Rectal smooth muscle tissue (tissue), 1 donor: ENCODE results near the gene PTPRM.

Source experiments
- H3K27ac ChIP-seq: one replicate; pipeline ENCODE4 v1.7.0; 2013; ENCODE audit warnings: low read depth, low read length, inconsistent platforms
- H3K27me3 ChIP-seq: one replicate; pipeline ENCODE4 v1.7.0; 2013; ENCODE audit warnings: low read length; ENCODE audit not compliant: control insufficient read depth, insufficient read depth
- H3K36me3 ChIP-seq: one replicate; pipeline ENCODE4 v1.7.0; 2013; ENCODE audit warnings: low read length; ENCODE audit not compliant: control insufficient read depth, insufficient read depth
- H3K4me1 ChIP-seq: one replicate; pipeline ENCODE4 v1.7.0; 2013; ENCODE audit warnings: low read length; ENCODE audit not compliant: control insufficient read depth, insufficient read depth
- H3K4me3 ChIP-seq: one replicate; pipeline ENCODE4 v1.7.0; 2013; ENCODE audit warnings: low read length
- H3K9ac ChIP-seq: one replicate; pipeline ENCODE4 v1.7.0; 2013; ENCODE audit warnings: low read length

Gene PTPRM

GRCh38 chr18:8298186-8298585 is 731.1 kb downstream of the PTPRM start:
- Histone ChIP-seq H3K27ac (no peak overlapping the region), H3K36me3 (no peaks in the 10 kb centered on the region), H3K27me3 (no peaks in the 10 kb centered on the region), H3K4me3 (no peak overlapping the region), H3K4me1 (no peaks in the 10 kb centered on the region), H3K9ac (no peak overlapping the region)

GRCh38 chr18:8299054-8299980 is 732.2 kb downstream of the PTPRM start:
- Histone ChIP-seq H3K4me1 (no peaks in the 10 kb centered on the region), H3K27ac (no peak overlapping the region), H3K27me3 (no peaks in the 10 kb centered on the region), H3K9ac (no peak overlapping the region), H3K4me3 (no peak overlapping the region), H3K36me3 (no peaks in the 10 kb centered on the region)

GRCh38 chr18:8300751-8301410 is 733.8 kb downstream of the PTPRM start:
- no peaks in the 10 kb centered on the region for H3K36me3 ChIP-seq
- H3K4me1 ChIP-seq, result no peaks in the 10 kb centered on the region
- no peak overlapping the region for H3K4me3 ChIP-seq
- no peak overlapping the region for H3K27ac ChIP-seq
- no peak overlapping the region for H3K9ac ChIP-seq
- H3K27me3 ChIP-seq, result no peaks in the 10 kb centered on the region

GRCh38 chr18:8301427-8302172 is 734.5 kb downstream of the PTPRM start:
- no peaks in the 10 kb centered on the region for H3K27me3 ChIP-seq

GRCh38 chr18:8303151-8303755 is 736.1 kb downstream of the PTPRM start:
- no peak overlapping the region for H3K9ac ChIP-seq
- H3K27me3 ChIP-seq, result no peaks in the 10 kb centered on the region
- no peak overlapping the region for H3K27ac ChIP-seq
- H3K4me1 ChIP-seq, result no peaks in the 10 kb centered on the region
- H3K4me3 ChIP-seq, result no peak overlapping the region
- no peaks in the 10 kb centered on the region for H3K36me3 ChIP-seq

More at GRCh38 chr18:8301427-8302172, 734.5 kb downstream of the PTPRM start:
- H3K36me3 ChIP-seq, result no peaks in the 10 kb centered on the region
- no peak overlapping the region for H3K4me3 ChIP-seq
- H3K9ac ChIP-seq, result no peak overlapping the region
- no peak overlapping the region for H3K27ac ChIP-seq
- no peaks in the 10 kb centered on the region for H3K4me1 ChIP-seq

GRCh38 chr18:8307960-8308359 is 740.8 kb downstream of the PTPRM start:
- no peaks in the 10 kb centered on the region for H3K36me3 ChIP-seq
- H3K4me3 ChIP-seq, result no peak overlapping the region
- no peak overlapping the region for H3K27ac ChIP-seq
- H3K9ac ChIP-seq, result no peak overlapping the region
- H3K4me1 ChIP-seq, result no peaks in the 10 kb centered on the region
- H3K27me3 ChIP-seq, result no peaks in the 10 kb centered on the region

GRCh38 chr18:8313043-8313442 is 745.9 kb downstream of the PTPRM start:
- Histone ChIP-seq H3K27me3 (no peaks in the 10 kb centered on the region), H3K27ac (no peak overlapping the region), H3K36me3 (no peaks in the 10 kb centered on the region), H3K4me1 (no peaks in the 10 kb centered on the region), H3K9ac (no peak overlapping the region), H3K4me3 (no peak overlapping the region)

- Histone ChIP-seq H3K27ac (no peak overlapping the region), H3K36me3 (no peaks in the 10 kb centered on the region), H3K9ac (no peak overlapping the region), H3K4me3 (no peak overlapping the region), H3K27me3 (no peaks in the 10 kb centered on the region), H3K4me1 (no peaks in the 10 kb centered on the region)
Observed at GRCh38 chr18:8314124-8314523, 747.0 kb downstream of the PTPRM start.

- H3K27me3 ChIP-seq, result no peaks in the 10 kb centered on the region
- no peaks in the 10 kb centered on the region for H3K36me3 ChIP-seq
- H3K9ac ChIP-seq, result no peak overlapping the region
- H3K27ac ChIP-seq, result no peak overlapping the region
- no peak overlapping the region for H3K4me3 ChIP-seq
- no peaks in the 10 kb centered on the region for H3K4me1 ChIP-seq
Observed at GRCh38 chr18:8319798-8320489, 752.8 kb downstream of the PTPRM start.

- H3K27me3 ChIP-seq, result no peaks in the 10 kb centered on the region
Observed at GRCh38 chr18:8322486-8322885, 755.4 kb downstream of the PTPRM start.

GRCh38 chr18:8324343-8325065 is 757.4 kb downstream of the PTPRM start:
- Histone ChIP-seq H3K9ac (no peak overlapping the region), H3K36me3 (no peaks in the 10 kb centered on the region), H3K4me3 (no peak overlapping the region), H3K27me3 (no peaks in the 10 kb centered on the region), H3K4me1 (peaks cover 11% of the 10 kb centered on the region), H3K27ac (no peak overlapping the region)

More at GRCh38 chr18:8322486-8322885, 755.4 kb downstream of the PTPRM start:
- no peak overlapping the region for H3K27ac ChIP-seq
- peaks cover 8% of the 10 kb centered on the region for H3K4me1 ChIP-seq
- H3K4me3 ChIP-seq, result no peak overlapping the region
- no peak overlapping the region for H3K9ac ChIP-seq
- H3K36me3 ChIP-seq, result no peaks in the 10 kb centered on the region
